WTC11 (cell line): ENCODE results near the gene PHACTR3. TPM values are rescaled to one million over a fixed set of nuclear protein-coding genes. Genes with fewer than 3 reads are reported as not detected.

Experiments
- ATAC-seq: fragments of 200-7000 bp; cut with Tn5 transposase; 2 replicates; pipeline ENCODE4 v1.10.0; 2021; ENCODE audit warnings: mild to moderate bottlenecking, moderate library complexity
- CTCF ChIA-PET: fragments of 300-600 bp; sonication (Branson Sonifier 250); formaldehyde crosslinking; loops from one replicate; lab custom pipeline; 2021; ENCODE audit warnings: antibody characterized with exemption; lab: Charles Lee
- POLR2A ChIA-PET: fragments of 350-600 bp; sonication (Branson Sonifier 250); formaldehyde crosslinking; loops from one replicate; lab custom pipeline; 2021; ENCODE audit warnings: antibody characterized with exemption; lab: Charles Lee
- DNase-seq: peaks from one replicate; pipeline ENCODE4 v3.0.0; 2021; ENCODE audit warnings: low spot score
- H3K27ac Mint-ChIP-seq: 2 replicates; pipeline ENCODE4 v1.8.0; 2021; ENCODE audit warnings: mixed read lengths
- H3K27me3 Mint-ChIP-seq: 2 replicates; pipeline ENCODE4 v1.8.0; 2021; ENCODE audit warnings: low read depth, mild to moderate bottlenecking, moderate library complexity, mixed read lengths
- H3K36me3 Mint-ChIP-seq: 2 replicates; pipeline ENCODE4 v1.8.0; 2021; ENCODE audit warnings: mixed read lengths
- H3K4me1 Mint-ChIP-seq: 2 replicates; pipeline ENCODE4 v1.8.0; 2022; ENCODE audit warnings: mixed read lengths
- H3K4me3 Mint-ChIP-seq: 2 replicates; pipeline ENCODE4 v1.8.0; 2021; ENCODE audit warnings: mild to moderate bottlenecking, moderate library complexity, mixed read lengths
- H3K9me3 Mint-ChIP-seq: 2 replicates; pipeline ENCODE4 v1.8.0; 2021; ENCODE audit warnings: mixed read lengths
- EMX1 ChIP-seq: fragments of 250-450 bp; sonication (Bioruptor Pico); IDR thresholded peaks from 2 replicates; pipeline ENCODE4 v1.8.0; 2021; ENCODE audit warnings: mild to moderate bottlenecking
- IRF2 ChIP-seq: sonication (generic); formaldehyde crosslinking; IDR thresholded peaks from 2 replicates; pipeline ENCODE4 v1.8.0; 2022; ENCODE audit warnings: low read depth, missing genetic modification reagents, borderline replicate concordance
- JAZF1 ChIP-seq: fragments of 250-450 bp; sonication (Bioruptor Pico); IDR thresholded peaks from 2 replicates; pipeline ENCODE4 v1.9.0; 2021; ENCODE audit warnings: moderate library complexity, mild to moderate bottlenecking, inconsistent platforms
- MXD4 ChIP-seq: fragments of 250-450 bp; sonication (Bioruptor Pico); IDR thresholded peaks from 2 replicates; pipeline ENCODE4 v1.8.0; 2021; ENCODE audit warnings: mild to moderate bottlenecking, moderate library complexity, borderline replicate concordance
- NFATC4 ChIP-seq: fragments of 250-450 bp; sonication (Bioruptor Pico); IDR thresholded peaks from 2 replicates; pipeline ENCODE4 v1.9.0; 2021; ENCODE audit warnings: mild to moderate bottlenecking
- NR1H2 ChIP-seq: sonication (generic); formaldehyde crosslinking; IDR thresholded peaks from 2 replicates; pipeline ENCODE4 v1.9.0; 2021; ENCODE audit warnings: mild to moderate bottlenecking, moderate library complexity, missing genetic modification reagents
- ZBTB21 ChIP-seq: sonication (generic); formaldehyde crosslinking; IDR thresholded peaks from 2 replicates; pipeline ENCODE4 v1.8.1; 2023; ENCODE audit warnings: mild to moderate bottlenecking, missing genetic modification reagents, borderline replicate concordance
- ZNF219 ChIP-seq: sonication (generic); formaldehyde crosslinking; IDR thresholded peaks from 2 replicates; pipeline ENCODE4 v1.8.0; 2023; ENCODE audit warnings: missing genetic modification reagents, mild to moderate bottlenecking, borderline replicate concordance
- total RNA-seq: library from RNA; stranded (reverse); gene quantifications from 3 replicates; pipeline ENCODE4 v1.2.3, GENCODE V29; 2021
- TF ChIP-seq, protein P1 (sequence below): fragments of 250-450 bp; sonication (Bioruptor Pico); IDR thresholded peaks from 2 replicates; pipeline ENCODE4 v1.8.0; 2021; ENCODE audit warnings: mild to moderate bottlenecking
- TF ChIP-seq, protein P2 (sequence below): fragments of 250-450 bp; sonication (Bioruptor Pico); IDR thresholded peaks from 2 replicates; pipeline ENCODE4 v1.9.0; 2021; ENCODE audit warnings: mild to moderate bottlenecking
- TF ChIP-seq, protein P3 (sequence below): sonication (generic); formaldehyde crosslinking; IDR thresholded peaks from 2 replicates; pipeline ENCODE4 v1.8.1; 2023; ENCODE audit warnings: mild to moderate bottlenecking, missing genetic modification reagents, borderline replicate concordance
- TF ChIP-seq, protein P4 (sequence below): sonication (generic); formaldehyde crosslinking; IDR thresholded peaks from 2 replicates; pipeline ENCODE4 v1.8.0; 2023; ENCODE audit warnings: missing genetic modification reagents, mild to moderate bottlenecking, borderline replicate concordance
- TF ChIP-seq, protein P5 (sequence below): sonication (generic); formaldehyde crosslinking; IDR thresholded peaks from 2 replicates; pipeline ENCODE4 v1.8.1; 2022; ENCODE audit warnings: mild to moderate bottlenecking, moderate library complexity, missing genetic modification reagents
- TF ChIP-seq, protein P6 (sequence below): fragments of 250-450 bp; sonication (Bioruptor Pico); IDR thresholded peaks from 2 replicates; pipeline ENCODE4 v2.1.2; 2022; ENCODE audit warnings: mild to moderate bottlenecking, moderate library complexity
- TF ChIP-seq, protein P7 (sequence below): sonication (generic); formaldehyde crosslinking; IDR thresholded peaks from 2 replicates; pipeline ENCODE4 v1.8.1; 2023; ENCODE audit warnings: mild to moderate bottlenecking, missing genetic modification reagents

PHACTR3 gene
- total RNA-seq, 1 experiment from 2014 or later = 0.28 TPM

DNA sequence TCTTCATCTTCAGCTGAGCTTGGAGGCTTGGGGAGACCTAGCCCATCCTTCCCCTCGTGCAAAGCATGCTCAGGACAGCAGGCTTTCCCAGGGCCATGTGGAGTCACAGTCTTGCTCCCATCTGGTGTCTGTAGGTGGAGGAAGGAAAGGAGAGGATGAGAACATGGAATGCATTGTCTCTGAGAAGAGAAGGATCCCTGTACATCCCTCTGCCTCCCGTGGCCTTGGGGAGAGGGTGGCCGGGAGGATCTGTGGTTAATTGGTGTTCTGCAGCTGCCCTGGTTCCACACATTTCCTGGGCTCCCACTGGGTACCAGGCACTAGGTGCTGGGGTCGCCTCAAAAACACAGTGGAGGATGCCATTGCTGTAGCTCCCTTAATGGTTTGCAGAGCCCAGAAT is 134.5 kb downstream of the PHACTR3 start (continued):
- TF ChIP-seq JAZF1 = no peak
- TF ChIP-seq, protein P1, sequence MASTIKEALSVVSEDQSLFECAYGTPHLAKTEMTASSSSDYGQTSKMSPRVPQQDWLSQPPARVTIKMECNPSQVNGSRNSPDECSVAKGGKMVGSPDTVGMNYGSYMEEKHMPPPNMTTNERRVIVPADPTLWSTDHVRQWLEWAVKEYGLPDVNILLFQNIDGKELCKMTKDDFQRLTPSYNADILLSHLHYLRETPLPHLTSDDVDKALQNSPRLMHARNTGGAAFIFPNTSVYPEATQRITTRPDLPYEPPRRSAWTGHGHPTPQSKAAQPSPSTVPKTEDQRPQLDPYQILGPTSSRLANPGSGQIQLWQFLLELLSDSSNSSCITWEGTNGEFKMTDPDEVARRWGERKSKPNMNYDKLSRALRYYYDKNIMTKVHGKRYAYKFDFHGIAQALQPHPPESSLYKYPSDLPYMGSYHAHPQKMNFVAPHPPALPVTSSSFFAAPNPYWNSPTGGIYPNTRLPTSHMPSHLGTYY (CRISPR knock-in tag) = no peak
- no peak for TF ChIP-seq MXD4 (CRISPR knock-in tag)
- TF ChIP-seq, protein P2, sequence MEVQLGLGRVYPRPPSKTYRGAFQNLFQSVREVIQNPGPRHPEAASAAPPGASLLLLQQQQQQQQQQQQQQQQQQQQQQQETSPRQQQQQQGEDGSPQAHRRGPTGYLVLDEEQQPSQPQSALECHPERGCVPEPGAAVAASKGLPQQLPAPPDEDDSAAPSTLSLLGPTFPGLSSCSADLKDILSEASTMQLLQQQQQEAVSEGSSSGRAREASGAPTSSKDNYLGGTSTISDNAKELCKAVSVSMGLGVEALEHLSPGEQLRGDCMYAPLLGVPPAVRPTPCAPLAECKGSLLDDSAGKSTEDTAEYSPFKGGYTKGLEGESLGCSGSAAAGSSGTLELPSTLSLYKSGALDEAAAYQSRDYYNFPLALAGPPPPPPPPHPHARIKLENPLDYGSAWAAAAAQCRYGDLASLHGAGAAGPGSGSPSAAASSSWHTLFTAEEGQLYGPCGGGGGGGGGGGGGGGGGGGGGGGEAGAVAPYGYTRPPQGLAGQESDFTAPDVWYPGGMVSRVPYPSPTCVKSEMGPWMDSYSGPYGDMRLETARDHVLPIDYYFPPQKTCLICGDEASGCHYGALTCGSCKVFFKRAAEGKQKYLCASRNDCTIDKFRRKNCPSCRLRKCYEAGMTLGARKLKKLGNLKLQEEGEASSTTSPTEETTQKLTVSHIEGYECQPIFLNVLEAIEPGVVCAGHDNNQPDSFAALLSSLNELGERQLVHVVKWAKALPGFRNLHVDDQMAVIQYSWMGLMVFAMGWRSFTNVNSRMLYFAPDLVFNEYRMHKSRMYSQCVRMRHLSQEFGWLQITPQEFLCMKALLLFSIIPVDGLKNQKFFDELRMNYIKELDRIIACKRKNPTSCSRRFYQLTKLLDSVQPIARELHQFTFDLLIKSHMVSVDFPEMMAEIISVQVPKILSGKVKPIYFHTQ (CRISPR knock-in tag) = no peak
- TF ChIP-seq, protein P3, sequence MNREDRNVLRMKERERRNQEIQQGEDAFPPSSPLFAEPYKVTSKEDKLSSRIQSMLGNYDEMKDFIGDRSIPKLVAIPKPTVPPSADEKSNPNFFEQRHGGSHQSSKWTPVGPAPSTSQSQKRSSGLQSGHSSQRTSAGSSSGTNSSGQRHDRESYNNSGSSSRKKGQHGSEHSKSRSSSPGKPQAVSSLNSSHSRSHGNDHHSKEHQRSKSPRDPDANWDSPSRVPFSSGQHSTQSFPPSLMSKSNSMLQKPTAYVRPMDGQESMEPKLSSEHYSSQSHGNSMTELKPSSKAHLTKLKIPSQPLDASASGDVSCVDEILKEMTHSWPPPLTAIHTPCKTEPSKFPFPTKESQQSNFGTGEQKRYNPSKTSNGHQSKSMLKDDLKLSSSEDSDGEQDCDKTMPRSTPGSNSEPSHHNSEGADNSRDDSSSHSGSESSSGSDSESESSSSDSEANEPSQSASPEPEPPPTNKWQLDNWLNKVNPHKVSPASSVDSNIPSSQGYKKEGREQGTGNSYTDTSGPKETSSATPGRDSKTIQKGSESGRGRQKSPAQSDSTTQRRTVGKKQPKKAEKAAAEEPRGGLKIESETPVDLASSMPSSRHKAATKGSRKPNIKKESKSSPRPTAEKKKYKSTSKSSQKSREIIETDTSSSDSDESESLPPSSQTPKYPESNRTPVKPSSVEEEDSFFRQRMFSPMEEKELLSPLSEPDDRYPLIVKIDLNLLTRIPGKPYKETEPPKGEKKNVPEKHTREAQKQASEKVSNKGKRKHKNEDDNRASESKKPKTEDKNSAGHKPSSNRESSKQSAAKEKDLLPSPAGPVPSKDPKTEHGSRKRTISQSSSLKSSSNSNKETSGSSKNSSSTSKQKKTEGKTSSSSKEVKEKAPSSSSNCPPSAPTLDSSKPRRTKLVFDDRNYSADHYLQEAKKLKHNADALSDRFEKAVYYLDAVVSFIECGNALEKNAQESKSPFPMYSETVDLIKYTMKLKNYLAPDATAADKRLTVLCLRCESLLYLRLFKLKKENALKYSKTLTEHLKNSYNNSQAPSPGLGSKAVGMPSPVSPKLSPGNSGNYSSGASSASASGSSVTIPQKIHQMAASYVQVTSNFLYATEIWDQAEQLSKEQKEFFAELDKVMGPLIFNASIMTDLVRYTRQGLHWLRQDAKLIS (CRISPR knock-in tag) = no peak
- TF ChIP-seq EMX1 (CRISPR knock-in tag) = no peak
- TF ChIP-seq, protein P4, sequence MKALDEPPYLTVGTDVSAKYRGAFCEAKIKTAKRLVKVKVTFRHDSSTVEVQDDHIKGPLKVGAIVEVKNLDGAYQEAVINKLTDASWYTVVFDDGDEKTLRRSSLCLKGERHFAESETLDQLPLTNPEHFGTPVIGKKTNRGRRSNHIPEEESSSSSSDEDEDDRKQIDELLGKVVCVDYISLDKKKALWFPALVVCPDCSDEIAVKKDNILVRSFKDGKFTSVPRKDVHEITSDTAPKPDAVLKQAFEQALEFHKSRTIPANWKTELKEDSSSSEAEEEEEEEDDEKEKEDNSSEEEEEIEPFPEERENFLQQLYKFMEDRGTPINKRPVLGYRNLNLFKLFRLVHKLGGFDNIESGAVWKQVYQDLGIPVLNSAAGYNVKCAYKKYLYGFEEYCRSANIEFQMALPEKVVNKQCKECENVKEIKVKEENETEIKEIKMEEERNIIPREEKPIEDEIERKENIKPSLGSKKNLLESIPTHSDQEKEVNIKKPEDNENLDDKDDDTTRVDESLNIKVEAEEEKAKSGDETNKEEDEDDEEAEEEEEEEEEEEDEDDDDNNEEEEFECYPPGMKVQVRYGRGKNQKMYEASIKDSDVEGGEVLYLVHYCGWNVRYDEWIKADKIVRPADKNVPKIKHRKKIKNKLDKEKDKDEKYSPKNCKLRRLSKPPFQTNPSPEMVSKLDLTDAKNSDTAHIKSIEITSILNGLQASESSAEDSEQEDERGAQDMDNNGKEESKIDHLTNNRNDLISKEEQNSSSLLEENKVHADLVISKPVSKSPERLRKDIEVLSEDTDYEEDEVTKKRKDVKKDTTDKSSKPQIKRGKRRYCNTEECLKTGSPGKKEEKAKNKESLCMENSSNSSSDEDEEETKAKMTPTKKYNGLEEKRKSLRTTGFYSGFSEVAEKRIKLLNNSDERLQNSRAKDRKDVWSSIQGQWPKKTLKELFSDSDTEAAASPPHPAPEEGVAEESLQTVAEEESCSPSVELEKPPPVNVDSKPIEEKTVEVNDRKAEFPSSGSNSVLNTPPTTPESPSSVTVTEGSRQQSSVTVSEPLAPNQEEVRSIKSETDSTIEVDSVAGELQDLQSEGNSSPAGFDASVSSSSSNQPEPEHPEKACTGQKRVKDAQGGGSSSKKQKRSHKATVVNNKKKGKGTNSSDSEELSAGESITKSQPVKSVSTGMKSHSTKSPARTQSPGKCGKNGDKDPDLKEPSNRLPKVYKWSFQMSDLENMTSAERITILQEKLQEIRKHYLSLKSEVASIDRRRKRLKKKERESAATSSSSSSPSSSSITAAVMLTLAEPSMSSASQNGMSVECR = no peak
- no peak for TF ChIP-seq IRF2 (CRISPR knock-in tag)
- TF ChIP-seq, protein P5, sequence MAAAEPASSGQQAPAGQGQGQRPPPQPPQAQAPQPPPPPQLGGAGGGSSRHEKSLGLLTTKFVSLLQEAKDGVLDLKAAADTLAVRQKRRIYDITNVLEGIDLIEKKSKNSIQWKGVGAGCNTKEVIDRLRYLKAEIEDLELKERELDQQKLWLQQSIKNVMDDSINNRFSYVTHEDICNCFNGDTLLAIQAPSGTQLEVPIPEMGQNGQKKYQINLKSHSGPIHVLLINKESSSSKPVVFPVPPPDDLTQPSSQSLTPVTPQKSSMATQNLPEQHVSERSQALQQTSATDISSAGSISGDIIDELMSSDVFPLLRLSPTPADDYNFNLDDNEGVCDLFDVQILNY (CRISPR knock-in tag) = no peak
- TF ChIP-seq, all 79 proteins: peak for 0

DNA sequence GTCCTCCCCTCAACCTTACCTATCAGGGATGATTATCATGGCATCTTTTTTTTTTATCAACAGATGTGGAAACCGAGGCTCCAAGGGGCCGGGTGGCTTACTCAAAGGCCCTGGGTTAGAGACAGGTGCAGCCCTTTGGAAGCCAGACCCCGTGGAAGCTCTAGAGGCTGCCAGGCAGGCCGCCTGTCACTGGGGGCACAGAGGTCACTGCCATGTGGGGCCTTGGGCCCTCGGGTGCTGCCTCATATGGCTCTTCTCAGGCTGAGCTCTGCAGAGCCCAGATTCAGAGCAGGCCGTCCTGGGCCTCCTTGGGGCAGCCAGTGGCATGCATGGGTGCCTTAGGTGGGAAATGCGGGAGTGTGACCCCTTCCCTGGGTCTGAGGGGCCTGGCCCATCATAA is 136.3 kb downstream of the PHACTR3 start:
- ChIA-PET POLR2A (no interaction called here), CTCF (no interaction called here)
- no peak for ATAC-seq
- Mint-ChIP-seq H3K27me3 (peaks cover 28% of the 10 kb centered on the region), H3K4me1 (no peaks in the 10 kb centered on the region; the same call in 1 of the 2 replicates), H3K27ac (no peak overlapping the region), H3K4me3 (no peak overlapping the region), H3K36me3 (no peaks in the 10 kb centered on the region), H3K9me3 (no peaks in the 10 kb centered on the region)
- no peak for DNase-seq
- TF ChIP-seq, protein P6, sequence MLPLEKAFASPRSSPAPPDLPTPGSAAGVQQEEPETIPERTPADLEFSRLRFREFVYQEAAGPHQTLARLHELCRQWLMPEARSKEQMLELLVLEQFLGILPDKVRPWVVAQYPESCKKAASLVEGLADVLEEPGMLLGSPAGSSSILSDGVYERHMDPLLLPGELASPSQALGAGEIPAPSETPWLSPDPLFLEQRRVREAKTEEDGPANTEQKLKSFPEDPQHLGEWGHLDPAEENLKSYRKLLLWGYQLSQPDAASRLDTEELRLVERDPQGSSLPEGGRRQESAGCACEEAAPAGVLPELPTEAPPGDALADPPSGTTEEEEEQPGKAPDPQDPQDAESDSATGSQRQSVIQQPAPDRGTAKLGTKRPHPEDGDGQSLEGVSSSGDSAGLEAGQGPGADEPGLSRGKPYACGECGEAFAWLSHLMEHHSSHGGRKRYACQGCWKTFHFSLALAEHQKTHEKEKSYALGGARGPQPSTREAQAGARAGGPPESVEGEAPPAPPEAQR (CRISPR knock-in tag) = no peak
- TF ChIP-seq NR1H2 (CRISPR knock-in tag) (no peak), ZBTB21 (no peak), NFATC4 (CRISPR knock-in tag) (no peak), ZNF219 (no peak)
- TF ChIP-seq, protein P7, sequence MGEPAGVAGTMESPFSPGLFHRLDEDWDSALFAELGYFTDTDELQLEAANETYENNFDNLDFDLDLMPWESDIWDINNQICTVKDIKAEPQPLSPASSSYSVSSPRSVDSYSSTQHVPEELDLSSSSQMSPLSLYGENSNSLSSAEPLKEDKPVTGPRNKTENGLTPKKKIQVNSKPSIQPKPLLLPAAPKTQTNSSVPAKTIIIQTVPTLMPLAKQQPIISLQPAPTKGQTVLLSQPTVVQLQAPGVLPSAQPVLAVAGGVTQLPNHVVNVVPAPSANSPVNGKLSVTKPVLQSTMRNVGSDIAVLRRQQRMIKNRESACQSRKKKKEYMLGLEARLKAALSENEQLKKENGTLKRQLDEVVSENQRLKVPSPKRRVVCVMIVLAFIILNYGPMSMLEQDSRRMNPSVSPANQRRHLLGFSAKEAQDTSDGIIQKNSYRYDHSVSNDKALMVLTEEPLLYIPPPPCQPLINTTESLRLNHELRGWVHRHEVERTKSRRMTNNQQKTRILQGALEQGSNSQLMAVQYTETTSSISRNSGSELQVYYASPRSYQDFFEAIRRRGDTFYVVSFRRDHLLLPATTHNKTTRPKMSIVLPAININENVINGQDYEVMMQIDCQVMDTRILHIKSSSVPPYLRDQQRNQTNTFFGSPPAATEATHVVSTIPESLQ (CRISPR knock-in tag) = no peak
- TF ChIP-seq, protein P2 (CRISPR knock-in tag) = no peak
